ENCODE results near the gene SLC9A8.
"Not testable (repeated sequence)": the region's sequence is repeated elsewhere in the genome, so short reads cannot be mapped to it uniquely, and the experiment has no call there.

SLC9A8 gene

GRCh38 chr20:49851231-49851705, 38.6 kb downstream of the SLC9A8 start:
- no peak for DNase-seq

- no peak for DNase-seq
Measured at GRCh38 chr20:49851991-49852390, 39.4 kb downstream of the SLC9A8 start.

DNA sequence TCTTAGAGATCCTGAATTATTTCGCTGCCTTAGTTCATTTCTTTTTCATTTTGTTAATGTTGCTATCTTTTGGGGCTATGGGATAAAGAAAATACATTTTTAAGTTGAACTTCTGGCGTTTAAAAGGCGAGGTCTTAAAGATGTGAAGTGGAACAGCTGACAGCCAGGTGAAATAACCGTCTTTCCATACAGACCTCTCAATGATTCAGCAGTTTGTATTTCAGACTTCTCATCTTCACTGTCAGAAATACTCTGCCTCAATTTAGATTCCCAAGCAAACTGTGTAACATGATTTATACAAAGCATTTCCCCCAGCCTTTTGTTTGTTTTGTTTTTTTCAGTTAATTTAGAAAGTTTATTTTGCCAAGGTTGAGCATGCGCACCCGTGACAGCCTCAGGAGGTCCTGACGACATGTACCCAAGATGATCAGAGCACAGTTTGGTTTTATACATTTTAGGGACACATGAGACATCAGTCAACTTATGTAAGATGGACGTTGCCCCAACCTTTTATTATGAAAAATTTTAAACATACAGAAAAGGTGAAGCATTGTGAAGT, 40.0 kb downstream of the SLC9A8 start:
- no peak for DNase-seq

GRCh38 chr20:49853640-49854039, 41.0 kb downstream of the SLC9A8 start:
- DNase-seq, result no peak

DNA sequence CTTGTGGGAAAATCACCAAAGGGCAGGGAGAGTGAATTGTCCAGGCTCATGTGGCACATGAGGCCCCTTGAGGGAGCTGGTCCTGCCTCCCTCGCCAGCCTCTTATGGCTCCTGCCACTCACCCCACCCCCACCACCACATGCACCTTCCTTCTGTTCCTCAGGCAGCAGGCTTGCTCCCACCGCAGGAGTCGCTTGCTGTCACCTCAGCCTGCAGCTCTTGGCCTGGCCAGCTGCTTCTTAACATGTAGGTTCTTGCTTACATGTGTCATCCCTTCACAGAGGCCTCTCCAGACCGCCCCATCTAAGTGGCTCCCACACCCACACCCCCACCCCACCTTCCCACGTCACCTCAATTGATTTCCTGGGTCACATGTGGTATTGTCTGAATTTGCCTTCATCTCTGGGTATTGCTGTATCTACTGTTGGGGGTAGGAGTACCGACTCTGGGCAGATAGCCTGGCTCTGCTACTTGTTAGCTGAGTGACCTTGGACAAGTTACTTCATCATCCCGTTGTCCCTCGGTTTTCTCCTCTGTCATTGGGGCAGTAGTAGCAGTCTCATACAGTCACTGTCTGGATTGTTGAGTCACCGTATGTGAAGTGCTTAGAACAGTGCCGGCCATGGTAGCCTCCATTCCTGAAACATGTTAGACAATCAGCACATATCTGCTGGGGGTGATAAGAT, 41.7 kb downstream of the SLC9A8 start:
- no peak for DNase-seq

- no peak for DNase-seq
Measured at GRCh38 chr20:49856904-49857303, 44.3 kb downstream of the SLC9A8 start.

DNA sequence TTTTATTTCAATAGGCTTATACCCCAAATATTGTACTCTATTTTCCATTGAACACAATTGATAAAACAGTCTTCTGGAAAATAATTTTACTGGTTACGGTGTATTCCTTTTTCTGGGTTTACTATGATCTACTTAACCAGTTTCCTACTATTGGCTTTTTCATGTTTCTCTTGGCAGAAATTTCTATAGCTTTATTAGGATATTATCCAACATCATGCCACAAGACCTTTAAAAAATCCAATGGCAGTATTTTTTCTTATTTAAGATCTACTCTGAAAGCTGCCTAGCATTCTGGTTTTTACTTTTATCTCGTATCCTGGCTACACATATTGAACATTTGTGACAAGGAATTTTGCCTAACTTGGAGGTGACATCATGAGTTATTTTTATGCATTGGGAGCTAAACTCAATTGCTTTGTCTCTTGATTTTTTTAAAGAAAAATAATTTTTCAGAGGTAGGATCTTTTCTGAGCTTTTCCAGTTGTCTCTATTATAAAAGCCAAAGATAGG, 45.5 kb downstream of the SLC9A8 start:
- DNase-seq, result no peak

DNA sequence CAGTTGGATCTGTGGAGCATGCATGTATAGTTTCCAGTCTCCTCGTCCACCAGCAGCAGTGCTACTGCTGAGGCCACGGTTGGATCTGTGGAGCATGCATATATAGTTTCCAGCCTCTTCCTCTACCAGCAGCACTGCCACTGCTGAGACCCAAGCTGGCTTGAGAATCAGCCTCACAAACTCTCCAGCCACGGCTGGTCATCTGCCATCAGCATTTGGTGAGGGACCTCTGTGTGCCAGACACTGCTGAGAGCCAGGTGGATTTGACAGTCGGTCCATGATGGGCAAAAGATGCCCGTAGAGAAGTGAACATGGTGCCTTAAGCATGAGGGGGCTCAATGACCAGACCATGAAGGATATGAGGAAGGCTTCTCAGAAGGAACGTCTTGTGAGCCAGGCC, 46.4 kb downstream of the SLC9A8 start:
- DNase-seq, result no peak

DNA sequence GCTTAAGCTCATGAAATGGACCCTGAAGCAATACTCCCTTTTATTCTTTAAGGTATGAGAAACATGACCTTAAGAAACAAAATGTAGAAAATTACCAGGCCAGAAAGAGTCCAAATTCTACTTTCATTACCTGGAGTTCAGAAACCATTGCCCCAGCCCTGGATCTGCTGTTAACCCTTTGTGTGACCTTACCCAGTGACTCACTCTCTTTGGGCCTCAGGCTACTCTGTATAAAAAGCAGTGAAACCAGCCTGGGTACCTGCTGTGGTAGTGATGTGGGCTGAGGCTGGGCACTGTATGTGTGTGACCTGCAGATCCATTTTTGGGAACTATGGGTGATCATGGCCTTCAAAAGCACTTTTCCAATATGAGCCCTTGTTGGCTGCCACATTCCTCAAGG, 47.2 kb downstream of the SLC9A8 start:
- DNase-seq, result no peak

GRCh38 chr20:49861232-49861631, 48.6 kb downstream of the SLC9A8 start:
- not testable (repeated sequence) for DNase-seq

DNA sequence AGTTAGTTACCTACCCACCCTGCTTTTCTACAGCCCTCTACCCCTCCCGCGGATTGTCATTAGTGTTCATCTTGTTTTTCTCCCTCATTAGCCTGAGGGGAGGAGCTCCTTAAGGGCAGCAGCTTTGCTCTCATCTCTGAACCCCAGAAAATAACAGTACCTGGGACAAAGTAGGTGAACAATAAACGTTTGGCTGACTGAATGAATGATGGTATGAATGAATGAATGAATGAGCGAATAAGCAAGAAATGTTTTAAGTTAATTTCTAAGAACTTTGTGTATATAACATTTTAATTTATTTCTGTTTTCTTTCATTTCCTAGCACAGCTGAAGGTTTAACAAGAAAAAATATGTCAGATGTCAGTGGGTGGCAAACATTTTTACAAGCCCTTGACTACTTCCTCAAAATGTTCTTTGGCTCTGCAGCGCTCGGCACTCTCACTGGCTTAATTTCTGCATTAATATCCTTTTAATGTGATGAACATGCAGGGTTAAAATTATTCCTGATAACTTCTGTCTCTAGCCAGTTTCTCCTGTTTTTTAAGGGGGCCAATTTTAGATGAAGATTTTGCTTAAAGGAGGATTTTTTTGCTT, 50.1 kb downstream of the SLC9A8 start:
- DNase-seq, result no peak

DNA sequence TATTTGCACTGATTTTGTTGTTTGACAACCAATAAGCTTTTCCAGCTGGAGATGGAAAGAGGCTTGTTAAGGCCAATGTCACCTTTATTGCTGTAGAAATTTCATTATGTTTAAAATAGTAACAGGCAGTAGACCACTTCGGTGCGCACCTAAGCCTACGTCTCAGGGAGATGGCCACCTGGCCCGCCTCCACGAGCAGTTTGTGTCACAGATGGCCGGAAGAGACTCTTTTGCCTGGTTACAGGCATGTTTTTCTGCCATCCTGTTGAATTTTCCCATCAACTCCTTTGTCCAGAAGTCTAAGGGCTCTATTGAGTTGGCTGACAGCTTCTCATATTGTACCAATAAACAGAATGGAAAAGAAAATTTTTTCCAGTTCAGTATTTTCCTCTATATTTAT, 51.0 kb downstream of the SLC9A8 start:
- no peak for DNase-seq

- DNase-seq, result no peak
Measured at GRCh38 chr20:49865559-49865958, 52.9 kb downstream of the SLC9A8 start.

- no peak for DNase-seq
Measured at GRCh38 chr20:49866051-49866450, 53.4 kb downstream of the SLC9A8 start.

GRCh38 chr20:49867453-49868215, 55.0 kb downstream of the SLC9A8 start:
- no peak for DNase-seq

DNA sequence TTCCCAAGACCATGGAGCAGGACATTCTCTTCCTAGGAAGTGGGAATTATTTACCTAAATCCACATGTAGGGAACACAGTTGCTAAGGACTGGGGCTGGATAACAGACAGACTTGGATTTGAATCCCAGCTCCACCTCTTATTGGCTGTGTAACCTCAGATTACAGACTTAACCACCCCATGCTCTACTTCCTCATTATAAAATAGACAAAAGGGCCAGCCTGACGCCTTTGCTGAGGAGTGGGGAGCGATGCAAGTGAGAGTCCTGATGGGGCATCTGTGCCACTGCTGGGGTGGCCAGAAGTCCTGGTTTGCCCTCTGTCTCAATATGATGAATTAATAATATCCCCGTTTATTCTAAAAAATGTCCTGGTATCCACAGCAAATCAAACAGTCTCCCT, 55.9 kb downstream of the SLC9A8 start:
- no peak for DNase-seq

GRCh38 chr20:49868964-49869363, 56.3 kb downstream of the SLC9A8 start:
- DNase-seq, result no peak

DNA sequence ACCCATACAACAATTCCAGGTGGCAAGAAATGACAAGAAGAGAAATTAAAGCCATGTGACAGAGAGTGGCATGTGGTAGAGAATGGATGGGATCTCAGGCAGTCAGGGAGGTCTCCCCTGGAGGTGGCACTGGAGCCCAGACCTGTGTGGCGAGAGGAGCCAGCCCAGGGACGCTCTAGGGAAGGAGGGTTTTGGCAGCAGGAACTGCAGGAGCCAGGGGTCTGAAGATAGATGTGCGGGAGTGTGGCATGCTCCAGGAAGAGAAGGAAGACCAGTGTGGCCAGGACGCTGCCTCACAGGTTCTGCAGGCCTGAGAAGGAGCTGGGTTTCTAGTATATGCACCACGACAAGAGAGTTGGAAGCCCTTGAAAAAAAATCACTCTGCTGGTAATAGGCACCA, 57.6 kb downstream of the SLC9A8 start:
- DNase-seq, result no peak

DNA sequence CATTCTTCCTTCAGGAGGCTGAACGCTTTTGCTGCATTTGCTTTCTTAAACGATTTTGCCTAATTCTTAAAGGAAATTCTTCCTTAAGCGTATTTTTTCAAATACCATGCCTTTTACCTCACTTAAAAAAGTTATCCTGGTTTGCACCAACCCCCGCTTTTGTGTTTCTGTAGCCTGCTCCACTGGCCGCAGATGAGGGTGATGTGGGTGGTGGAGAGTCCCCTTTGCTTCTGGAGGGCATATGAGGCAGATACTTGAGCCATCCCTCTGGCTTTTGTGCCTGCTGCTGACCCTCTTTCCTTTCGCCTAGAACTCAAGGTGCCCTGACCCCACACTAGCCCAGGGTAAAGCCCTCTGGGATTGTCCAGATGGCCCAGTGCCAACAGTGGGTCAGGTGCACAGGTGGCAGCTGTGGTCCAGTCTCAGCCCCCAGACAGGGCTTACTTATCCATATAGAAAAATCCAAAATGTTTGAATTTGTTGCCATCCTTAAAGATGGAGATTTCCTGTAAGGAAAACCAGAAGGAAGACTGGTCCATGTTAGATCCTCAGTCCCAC, 58.8 kb downstream of the SLC9A8 start:
- no peak for DNase-seq

DNA sequence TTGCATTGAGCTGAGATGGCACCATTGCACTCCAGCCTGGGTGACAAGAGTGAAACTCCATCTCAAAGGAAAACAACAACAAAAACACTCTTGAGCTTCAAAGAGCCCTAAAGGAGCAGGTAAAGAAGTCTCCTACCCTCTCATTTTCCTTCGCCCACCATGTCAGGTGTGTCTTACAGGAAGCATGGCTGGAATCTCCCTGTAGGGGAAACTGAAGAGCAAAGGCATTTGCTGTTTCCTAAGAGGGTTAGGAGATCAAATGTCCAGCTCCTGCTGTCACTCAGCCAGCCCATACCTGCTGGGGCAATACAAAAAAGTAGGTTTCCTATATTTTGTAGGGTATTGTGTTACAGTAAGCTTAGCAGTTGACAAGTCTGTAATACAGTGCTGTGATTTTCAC, 59.4 kb downstream of the SLC9A8 start:
- DNase-seq, result no peak

- no peak for DNase-seq
Measured at GRCh38 chr20:49874696-49875095, 62.1 kb downstream of the SLC9A8 start.

DNA sequence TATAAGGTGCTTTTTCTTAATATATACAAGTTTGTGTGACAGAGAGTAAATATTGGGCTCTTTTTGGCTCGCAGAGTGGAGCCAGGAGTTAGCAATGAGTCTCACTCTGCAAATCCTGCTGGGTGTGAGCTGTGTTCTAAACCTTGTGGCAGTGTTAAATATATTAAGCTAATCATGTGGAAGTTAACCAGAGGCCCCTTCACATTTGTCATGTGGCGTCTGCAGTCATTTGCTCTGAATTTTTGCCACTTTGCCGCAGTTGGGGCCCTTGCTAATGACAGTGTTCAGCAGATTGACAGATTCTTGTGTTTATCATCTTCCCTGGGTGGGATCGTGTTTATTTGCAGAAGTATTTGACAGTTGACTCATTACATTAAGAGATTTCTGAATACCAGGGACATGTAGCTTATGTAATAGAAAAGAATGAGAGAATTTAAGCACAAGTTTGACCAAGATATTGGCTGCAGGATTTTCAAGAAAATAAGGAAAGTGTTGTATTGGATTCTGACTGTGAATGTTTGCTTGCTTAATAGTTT, 64.8 kb downstream of the SLC9A8 start:
- DNase-seq, result no peak

DNA sequence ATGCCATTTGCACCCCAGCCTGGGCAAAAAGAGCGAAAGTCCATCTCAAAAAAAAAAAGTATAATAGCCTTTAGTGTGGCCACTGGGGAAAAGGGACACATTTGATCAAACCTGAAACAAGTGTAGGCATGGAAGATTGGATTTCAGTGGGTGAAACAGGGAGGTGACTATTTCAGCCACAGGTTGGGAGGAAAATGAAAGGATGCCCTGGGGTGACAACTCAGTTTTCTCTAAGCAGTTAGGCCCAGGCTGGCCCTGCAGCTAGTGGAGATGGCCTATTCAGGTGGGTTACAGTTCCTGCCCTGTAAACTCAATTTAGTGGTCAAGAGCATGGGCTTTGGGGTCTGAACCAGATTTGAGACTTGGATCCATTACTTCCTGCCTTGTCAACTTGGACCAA, 66.3 kb downstream of the SLC9A8 start:
- no peak for DNase-seq

All from DMS 273 treated with DMSO at 0.1 percent for 48 hours (cell line).